ENCODE measurements around the gene SWAP70.

DNA sequence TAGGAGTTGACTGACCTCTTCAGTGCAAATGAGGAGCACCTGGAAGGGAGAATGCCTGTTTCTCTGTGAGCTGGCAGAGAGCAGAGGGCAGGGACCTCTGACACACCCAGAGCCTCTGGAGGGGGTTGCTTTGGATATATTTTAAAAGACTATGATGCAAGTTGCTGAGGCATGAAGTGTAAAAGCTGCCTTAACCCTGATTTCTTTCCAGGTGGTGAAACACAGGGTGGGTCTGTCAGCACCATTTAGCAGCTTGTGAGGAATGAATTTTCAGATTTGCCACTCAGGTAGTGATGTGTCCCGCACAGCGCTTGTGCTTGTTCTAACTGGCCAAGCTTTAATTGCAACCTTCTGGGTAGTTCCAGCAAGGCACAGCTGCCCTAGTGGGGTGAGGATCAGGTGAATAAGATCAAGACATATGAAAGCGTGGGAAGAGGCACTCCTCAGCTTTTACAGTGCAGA, 90.2 kb downstream of the SWAP70 start:
- TF ChIP-seq CTCF (IDR thresholded peaks at IDR 0.05; ENCODE audit: insufficient read depth, low read depth, low read length) (no peak), EZH2 (IDR thresholded peaks at IDR 0.05; ENCODE audit: insufficient read depth, low read length) (no peak)

Measured in astrocyte (in vitro differentiated cells and primary cell).